GM12892 (cell line): ENCODE data around the gene GLRX5.

ENCODE experiments used
- POLR2A ChIP-seq: IDR thresholded peaks from 2 replicates; pipeline ENCODE4 v1.6.1; 2011; ENCODE audit warnings: low read depth, low read length, control low read depth
- POLR2AphosphoS5 ChIP-seq: IDR thresholded peaks from 2 replicates; pipeline ENCODE4 v1.6.1; 2011; ENCODE audit warnings: low read depth, low read length, control low read depth

- TF ChIP-seq POLR2AphosphoS5 (no peak), POLR2A (no peak)
Observed at GRCh38 chr14:95543021-95543420, 8.2 kb downstream of the GLRX5 start.
